Stimulated activated CD8-positive, alpha-beta memory T cell treated with anti-CD3 and anti-CD28 coated beads, Interleukin-7, amount 100 ng/mL, for 4 hours (primary cell): ENCODE results near the gene NPC1.

ENCODE experiments used
- DNase-seq, 2 donors: peaks; one replicate each; pipeline ENCODE4 v3.0.0-alpha.2; 2020; ENCODE audit warnings: low read depth in 2 of 2

NPC1 gene

GRCh38 chr18:23487738-23488570 is 98.4 kb downstream of the NPC1 start:
- DNase-seq, result peak in 1 of 2 donors; percentile 33

- DNase-seq, result no peak
These were observed 100.9 kb downstream of the NPC1 start for GRCh38 chr18:23485386-23485785.

DNA sequence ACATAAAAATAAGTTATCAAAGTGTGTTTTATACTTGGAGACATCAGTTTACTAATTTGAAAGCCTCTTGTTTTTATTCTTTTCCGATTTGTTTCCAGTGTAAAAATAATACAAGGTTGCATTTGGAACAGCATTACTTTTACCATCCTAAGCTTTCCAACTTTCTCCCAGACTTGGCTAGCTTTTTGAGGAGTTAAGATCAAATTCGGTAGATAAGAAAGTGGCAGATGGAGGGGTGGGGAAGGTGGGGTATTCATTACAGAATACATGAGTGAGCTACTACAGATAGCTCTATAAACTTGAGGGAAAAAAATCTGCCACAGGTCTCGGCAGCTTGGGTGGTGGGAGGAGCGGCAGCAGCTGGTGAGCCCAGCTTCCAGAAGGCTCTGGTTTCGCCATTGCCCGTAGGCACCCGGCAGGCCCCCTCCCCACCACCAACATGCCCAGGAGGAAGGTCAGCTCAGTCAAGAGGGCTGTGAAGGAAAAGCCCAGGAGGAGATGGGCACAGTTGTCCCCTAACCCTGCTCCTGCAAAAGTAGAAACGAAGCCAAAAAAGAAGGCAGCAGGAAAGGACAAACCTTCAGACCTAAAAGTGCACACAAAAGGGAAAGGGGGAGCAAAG is 101.6 kb downstream of the NPC1 start:
- no peak for DNase-seq
